ENCODE results near the gene CRELD1.

- no peak for TF ChIP-seq CTCF (conservative IDR thresholded peaks at IDR 0.05; ENCODE audit: low read depth, low read length)
- TF ChIP-seq ELK1 (IDR thresholded peaks at IDR 0.05; ENCODE audit: borderline replicate concordance, low read depth, low read length), result no peak
- TF ChIP-seq MAFK (IDR thresholded peaks at IDR 0.05; ENCODE audit: low read depth, low read length), result no peak
- TF ChIP-seq RAD21 (IDR thresholded peaks at IDR 0.05; ENCODE audit: low read length), result no peak
- no peak for TF ChIP-seq SMC3 (IDR thresholded peaks at IDR 0.05; ENCODE audit: low read depth, low read length)
- TF ChIP-seq FOS (IDR thresholded peaks at IDR 0.05; ENCODE audit: low read depth, low read length), result no peak
- no peak for TF ChIP-seq RCOR1 (IDR thresholded peaks at IDR 0.05; ENCODE audit: insufficient replicate concordance, low read length)
Measured at GRCh38 chr3:9945358-9945757, 11.7 kb downstream of the CRELD1 start.

Data from IMR-90 (cell line).